ENCODE measurements around the gene RAD51C. TPM values are rescaled to one million over a fixed set of nuclear protein-coding genes. Genes with fewer than 3 reads are reported as not detected.

RAD51C gene
- total and polyA plus RNA-seq, 2 donors (not counting 1 experiment from before 2014, with no cell fraction given), result 27.7 to 29.1 TPM

GRCh38 chr17:58759522-58759921 lies 67.1 kb downstream of the RAD51C start:
- Histone ChIP-seq H3K4me1 (ENCODE audit: control insufficient read depth, extremely low read depth, insufficient read depth, low read length) (peaks cover 2% of the 10 kb centered on the region), H3K9ac (ENCODE audit: insufficient read depth, low read length) (no peak overlapping the region), H3K27ac (ENCODE audit: insufficient read depth, low read length) (no peak overlapping the region), H2AFZ (ENCODE audit: low read length) (no peak overlapping the region), H4K20me1 (ENCODE audit: control insufficient read depth, extremely low read depth, insufficient read depth, low read length) (no peaks in the 10 kb centered on the region), H3K9me3 (ENCODE audit: control insufficient read depth, insufficient read depth, low read depth, low read length) (no peaks in the 10 kb centered on the region), H3K4me3 (replicated peaks in 1 of 4; ENCODE audit: control extremely low read depth in 1 of 4, insufficient read depth in 1 of 4, low read depth in 3 of 4, low read length in 4 of 4) (no peak overlapping the region), H3K27me3 (ENCODE audit: control insufficient read depth, insufficient read depth, low read length) (peaks cover 16% of the 10 kb centered on the region), H3K4me2 (ENCODE audit: extremely low read depth, insufficient read depth, low read length) (no peak overlapping the region), H3K79me2 (ENCODE audit: control insufficient read depth, insufficient read depth, low read length) (no peaks in the 10 kb centered on the region), H3K36me3 (ENCODE audit: control insufficient read depth, insufficient read depth, low read length) (no peaks in the 10 kb centered on the region)
- no peak for DNase-seq (ENCODE audit: low read depth in 2 of 2)
- no peak for TF ChIP-seq EZH2 (IDR thresholded peaks at IDR 0.05; ENCODE audit: low read length, missing control alignments)
- no peak for TF ChIP-seq CTCF (conservative IDR thresholded peaks at IDR 0.05 in 1 of 2, IDR thresholded peaks at IDR 0.05 in 1 of 2; ENCODE audit: low read depth in 1 of 2, low read length in 2 of 2)

DNA sequence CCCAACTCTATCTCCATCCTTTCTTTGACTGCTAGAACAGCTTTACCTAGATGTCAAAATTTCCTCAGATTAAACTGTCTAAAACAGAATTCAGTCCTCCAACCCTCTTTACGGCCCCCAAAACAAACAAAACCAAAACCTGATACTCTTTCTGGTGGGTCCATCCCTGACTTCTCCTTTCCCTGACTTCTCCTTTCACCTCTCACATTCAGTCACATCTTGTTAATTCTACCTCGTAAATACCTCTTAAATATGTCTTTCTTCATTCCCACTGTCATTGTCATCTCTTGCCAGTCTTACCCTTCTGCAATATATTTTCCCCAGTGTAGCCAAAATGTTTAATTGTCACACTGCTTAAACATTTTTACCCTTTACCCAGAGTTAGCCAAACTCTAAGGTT lies 67.8 kb downstream of the RAD51C start:
- Histone ChIP-seq H3K9me3 (ENCODE audit: control insufficient read depth, insufficient read depth, low read depth, low read length) (no peaks in the 10 kb centered on the region), H3K27ac (ENCODE audit: insufficient read depth, low read length) (no peak overlapping the region), H3K4me1 (ENCODE audit: control insufficient read depth, extremely low read depth, insufficient read depth, low read length) (peaks cover 2% of the 10 kb centered on the region), H3K4me2 (ENCODE audit: extremely low read depth, insufficient read depth, low read length) (no peak overlapping the region), H3K9ac (ENCODE audit: insufficient read depth, low read length) (no peak overlapping the region), H3K4me3 (replicated peaks in 1 of 4; ENCODE audit: control extremely low read depth in 1 of 4, insufficient read depth in 1 of 4, low read depth in 3 of 4, low read length in 4 of 4) (no peak overlapping the region), H4K20me1 (ENCODE audit: control insufficient read depth, extremely low read depth, insufficient read depth, low read length) (no peaks in the 10 kb centered on the region), H3K36me3 (ENCODE audit: control insufficient read depth, insufficient read depth, low read length) (no peaks in the 10 kb centered on the region), H3K79me2 (ENCODE audit: control insufficient read depth, insufficient read depth, low read length) (no peaks in the 10 kb centered on the region), H3K27me3 (ENCODE audit: control insufficient read depth, insufficient read depth, low read length) (peaks cover 16% of the 10 kb centered on the region), H2AFZ (ENCODE audit: low read length) (no peak overlapping the region)
- no peak for DNase-seq (ENCODE audit: low read depth in 2 of 2)
- TF ChIP-seq EZH2 (IDR thresholded peaks at IDR 0.05; ENCODE audit: low read length, missing control alignments) (no peak), CTCF (conservative IDR thresholded peaks at IDR 0.05 in 1 of 2, IDR thresholded peaks at IDR 0.05 in 1 of 2; ENCODE audit: low read depth in 1 of 2, low read length in 2 of 2) (no peak)

- H3K27me3 ChIP-seq (ENCODE audit: control insufficient read depth, insufficient read depth, low read length), result no peaks in the 10 kb centered on the region
- no peak overlapping the region for H3K4me3 ChIP-seq (replicated peaks in 1 of 4; ENCODE audit: control extremely low read depth in 1 of 4, insufficient read depth in 1 of 4, low read depth in 3 of 4, low read length in 4 of 4)
- no peak overlapping the region for H3K9ac ChIP-seq (ENCODE audit: insufficient read depth, low read length)
- no peaks in the 10 kb centered on the region for H4K20me1 ChIP-seq (ENCODE audit: control insufficient read depth, extremely low read depth, insufficient read depth, low read length)
- no peak overlapping the region for H3K27ac ChIP-seq (ENCODE audit: insufficient read depth, low read length)
- TF ChIP-seq CTCF (conservative IDR thresholded peaks at IDR 0.05 in 1 of 2, IDR thresholded peaks at IDR 0.05 in 1 of 2; ENCODE audit: low read depth in 1 of 2, low read length in 2 of 2) (no peak), EZH2 (IDR thresholded peaks at IDR 0.05; ENCODE audit: low read length, missing control alignments) (no peak)
- H3K79me2 ChIP-seq (ENCODE audit: control insufficient read depth, insufficient read depth, low read length), result no peaks in the 10 kb centered on the region
- H3K36me3 ChIP-seq (ENCODE audit: control insufficient read depth, insufficient read depth, low read length), result no peaks in the 10 kb centered on the region
- no peak overlapping the region for H2AFZ ChIP-seq (ENCODE audit: low read length)
- no peak overlapping the region for H3K4me2 ChIP-seq (ENCODE audit: extremely low read depth, insufficient read depth, low read length)
- DNase-seq (ENCODE audit: low read depth in 2 of 2), result no peak
- H3K9me3 ChIP-seq (ENCODE audit: control insufficient read depth, insufficient read depth, low read depth, low read length), result no peaks in the 10 kb centered on the region
- no peaks in the 10 kb centered on the region for H3K4me1 ChIP-seq (ENCODE audit: control insufficient read depth, extremely low read depth, insufficient read depth, low read length)
These were observed 70.9 kb downstream of the RAD51C start for GRCh38 chr17:58763263-58763662.
